SK-N-SH (cell line): ENCODE data around the gene TSPAN15. TPM values are rescaled to one million over a fixed set of nuclear protein-coding genes. Genes with fewer than 3 reads are reported as not detected.

Experiments
- CTCF ChIA-PET: fragments of 300-600, 350-600 bp; formaldehyde crosslinking; extraction: SDS; loops from one replicate; lab custom pipeline; 2021; lab: Yijun Ruan, JAX
- POLR2A ChIA-PET: fragments of 350-600 bp; sonication (Branson Sonifier 250); formaldehyde crosslinking; extraction: SDS; loops from one replicate; lab custom pipeline; 2020; ENCODE audit warnings: antibody characterized with exemption, inconsistent platforms; lab: Yijun Ruan, JAX
- DNase-seq: peaks from one replicate; pipeline ENCODE4 v3.0.0; 2012
- H2AFZ ChIP-seq: fragments of 200-600 bp; sonication (generic); 2 replicates; pipeline ENCODE4 v1.8.1; 2016; ENCODE audit warnings: antibody characterized with exemption, mild to moderate bottlenecking, low read depth
- H3F3A ChIP-seq: fragments of 200-600 bp; sonication (generic); replicated peaks from 2 replicates; pipeline ENCODE3; 2016; ENCODE audit warnings: antibody characterized with exemption, mild to moderate bottlenecking; ENCODE audit not compliant: insufficient read depth
- H3K27ac ChIP-seq, 2 experiments: fragments of 200-500 bp in 1 of 2; fragments of 200-600 bp in 1 of 2; sonication (Bioruptor generic) in 1 of 2; sonication (generic), shearing (Covaris generic) in 1 of 2; 2 replicates each; pipeline versions ENCODE4 v1.5.1 to v1.6.1; 2014 to 2016; ENCODE audit warnings: low read depth in 2 of 2, inconsistent platforms in 1 of 2, low read length in 1 of 2, mild to moderate bottlenecking in 1 of 2, mixed read lengths in 1 of 2
- H3K27me3 ChIP-seq: fragments of 200-600 bp; sonication (generic), shearing (Covaris generic); 2 replicates; pipeline ENCODE4 v1.6.1; 2016; ENCODE audit warnings: mixed run types; ENCODE audit not compliant: insufficient read depth
- H3K36me3 ChIP-seq, 2 experiments: fragments of 200-500 bp in 1 of 2; fragments of 200-600 bp in 1 of 2; sonication (Bioruptor generic) in 1 of 2; sonication (generic) in 1 of 2; replicated peaks in 1 of 2; 2 replicates each; pipeline versions ENCODE3 to v1.5.1; 2014 to 2016; ENCODE audit warnings: low read length in 1 of 2, mild to moderate bottlenecking in 1 of 2; ENCODE audit not compliant: insufficient read depth in 2 of 2, control insufficient read depth in 1 of 2
- H3K4me1 ChIP-seq, 2 experiments: fragments of 200-500 bp in 1 of 2; fragments of 200-600 bp in 1 of 2; sonication (Bioruptor generic) in 1 of 2; sonication (generic), shearing (Covaris generic) in 1 of 2; 2 replicates each; pipeline versions ENCODE4 v1.5.1 to v1.6.1; 2014 to 2016; ENCODE audit warnings: low read depth in 1 of 2, low read length in 1 of 2, mixed run types in 1 of 2; ENCODE audit not compliant: insufficient read depth in 2 of 2, control insufficient read depth in 1 of 2
- H3K4me2 ChIP-seq: fragments of 200-600 bp; sonication (generic), shearing (Covaris generic); 2 replicates; pipeline ENCODE4 v1.6.1; 2017; ENCODE audit warnings: mixed run types
- H3K4me3 ChIP-seq, 2 experiments: fragments of 200-500 bp in 1 of 2; fragments of 200-600 bp in 1 of 2; sonication (Bioruptor generic) in 1 of 2; sonication (generic), shearing (Covaris generic) in 1 of 2; 2 replicates each; pipeline versions ENCODE4 v1.5.1 to v1.8.1; 2014 to 2016; ENCODE audit warnings: low read depth in 2 of 2, inconsistent platforms in 1 of 2, low read length in 1 of 2, mild to moderate bottlenecking in 1 of 2, mixed read lengths in 1 of 2, moderate library complexity in 1 of 2
- H3K79me2 ChIP-seq: fragments of 200-600 bp; sonication (generic); 2 replicates; pipeline ENCODE4 v1.8.1; 2017; ENCODE audit warnings: mild to moderate bottlenecking; ENCODE audit not compliant: insufficient read depth
- H3K9ac ChIP-seq: fragments of 200-600 bp; sonication (generic); 2 replicates; pipeline ENCODE4 v1.6.1; 2017; ENCODE audit warnings: mixed run types
- H3K9me2 ChIP-seq: fragments of 200-600 bp; sonication (generic); 2 replicates; pipeline ENCODE4 v1.6.1; 2017; ENCODE audit warnings: mixed run types
- H3K9me3 ChIP-seq: fragments of 200-600 bp; sonication (generic); 2 replicates; pipeline ENCODE4 v1.6.1; 2017; ENCODE audit warnings: mixed run types, mild to moderate bottlenecking, moderate library complexity
- H4K20me1 ChIP-seq: fragments of 200-600 bp; sonication (generic); 2 replicates; pipeline ENCODE4 v1.6.1; 2017; ENCODE audit warnings: mild to moderate bottlenecking, mixed run types; ENCODE audit not compliant: insufficient read depth
- ELF1 ChIP-seq: IDR thresholded peaks from 2 replicates; pipeline ENCODE4 v1.4.0; 2012
- EP300 ChIP-seq, 2 experiments: IDR thresholded peaks; 2 replicates each; pipeline versions ENCODE4 v1.4.0 to v1.6.1; 2012; ENCODE audit warnings: borderline replicate concordance in 1 of 2, low read depth in 1 of 2, low read length in 1 of 2
- EZH2phosphoT487 ChIP-seq: fragments of 200-600 bp; sonication (generic); IDR thresholded peaks from 2 replicates; pipeline ENCODE4 v1.6.1; 2017; ENCODE audit warnings: low read depth, mixed run types, mild to moderate bottlenecking, antibody characterized with exemption, moderate library complexity, borderline replicate concordance
- FOSL2 ChIP-seq: IDR thresholded peaks from 2 replicates; pipeline ENCODE4 v1.4.0; 2012; ENCODE audit warnings: low read depth, mild to moderate bottlenecking, moderate library complexity, borderline replicate concordance
- GABPA ChIP-seq: IDR thresholded peaks from 2 replicates; pipeline ENCODE4 v1.4.0; 2012; ENCODE audit warnings: low read depth, mild to moderate bottlenecking
- MXI1 ChIP-seq: IDR thresholded peaks from 2 replicates; pipeline ENCODE4 v1.6.1; 2012; ENCODE audit warnings: mild to moderate bottlenecking, low read depth, low read length, improper control_type of control experiment
- NRF1 ChIP-seq: IDR thresholded peaks from 2 replicates; pipeline ENCODE4 v1.6.1; 2012; ENCODE audit warnings: low read depth, mild to moderate bottlenecking, low read length
- POLR2AphosphoS5 ChIP-seq: IDR thresholded peaks from 2 replicates; pipeline ENCODE4 v1.6.1; 2012; ENCODE audit warnings: low read depth, low read length
- RCOR1 ChIP-seq: fragments of 150-350 bp; IDR thresholded peaks from 2 replicates; pipeline ENCODE4 v1.6.1; 2017; ENCODE audit warnings: antibody characterized with exemption, low read length
- RFX5 ChIP-seq: IDR thresholded peaks from 2 replicates; pipeline ENCODE4 v1.6.1; 2012; ENCODE audit warnings: mild to moderate bottlenecking, improper control_type of control experiment, low read length
- SIN3A ChIP-seq: IDR thresholded peaks from 2 replicates; pipeline ENCODE4 v1.6.1; 2012; ENCODE audit warnings: low read depth, mild to moderate bottlenecking, low read length, moderate library complexity, borderline replicate concordance
- SMC3 ChIP-seq: IDR thresholded peaks from 2 replicates; pipeline ENCODE4 v1.6.1; 2012; ENCODE audit warnings: low read depth, low read length, improper control_type of control experiment
- TCF12 ChIP-seq: IDR thresholded peaks from 2 replicates; pipeline ENCODE4 v1.4.0; 2012
- TEAD4 ChIP-seq: IDR thresholded peaks from 2 replicates; pipeline ENCODE4 v1.4.0; 2012; ENCODE audit warnings: mild to moderate bottlenecking, borderline replicate concordance; ENCODE audit not compliant: insufficient read depth
- WGBS: methylation state at CpG from one replicate; pipeline ENCODE4 v1.1.6; 2017; ENCODE audit warnings: low lambda C conversion rate; 5-methylcytosine and 5-hydroxymethylcytosine counted together
- polyA plus RNA-seq, 3 experiments: library from polyadenylated mRNA; depleted of rRNA; stranded (reverse); fragments of >200 nt; gene quantifications; 2 replicates each; pipeline ENCODE4 v1.2.3, GENCODE V29; 2012
- TF ChIP-seq, protein P1 (sequence below): IDR thresholded peaks from 2 replicates; pipeline ENCODE4; 2012
- TF ChIP-seq, protein P2 (sequence below): IDR thresholded peaks from 2 replicates; pipeline ENCODE4 v1.4.0; 2012; ENCODE audit warnings: low read depth, borderline replicate concordance
- TF ChIP-seq, protein P3 (sequence below): fragments of 150-350 bp; IDR thresholded peaks from 2 replicates; pipeline ENCODE4 v1.6.1; 2017; ENCODE audit warnings: antibody characterized with exemption, low read length, low read depth, borderline replicate concordance
- TF ChIP-seq, protein P4 (sequence below): IDR thresholded peaks from 2 replicates; pipeline ENCODE4 v1.4.0; 2012; ENCODE audit warnings: low read depth, borderline replicate concordance

The TSPAN15 gene
- polyA plus RNA-seq, 1 of the 3 experiments (the other 2 are of a cell fraction), result 8.5 TPM

DNA sequence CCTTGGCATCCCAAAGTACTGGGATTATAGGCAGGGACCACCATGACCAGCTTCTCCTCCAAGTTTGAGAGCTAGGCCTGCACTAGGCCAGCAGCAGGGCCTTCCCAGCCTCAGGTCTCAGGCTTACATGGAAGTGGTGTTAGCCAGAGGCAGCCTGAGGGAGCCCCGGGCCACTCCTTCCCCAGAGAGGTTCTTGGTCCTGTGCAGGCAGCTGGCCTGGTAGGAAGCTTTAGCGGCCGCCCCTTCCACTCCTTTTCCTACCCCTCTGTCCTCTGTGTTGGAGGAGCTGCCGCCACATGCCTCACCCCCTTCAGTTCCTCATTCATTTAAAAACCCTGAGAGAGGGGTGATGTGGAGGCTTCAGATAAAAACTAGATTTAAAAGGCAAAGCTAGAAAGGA, 40.3 kb downstream of the TSPAN15 start:
- CTCF ChIA-PET, result interaction anchor here (0.6 to 2.3 kb wide), 7 partner anchors 14 to 309 kb away, joined by 3 to 10 read pairs (median 3); no protein-coding TSS in a partner anchor
- no peak for TF ChIP-seq SIN3A
- TF ChIP-seq, protein P1, sequence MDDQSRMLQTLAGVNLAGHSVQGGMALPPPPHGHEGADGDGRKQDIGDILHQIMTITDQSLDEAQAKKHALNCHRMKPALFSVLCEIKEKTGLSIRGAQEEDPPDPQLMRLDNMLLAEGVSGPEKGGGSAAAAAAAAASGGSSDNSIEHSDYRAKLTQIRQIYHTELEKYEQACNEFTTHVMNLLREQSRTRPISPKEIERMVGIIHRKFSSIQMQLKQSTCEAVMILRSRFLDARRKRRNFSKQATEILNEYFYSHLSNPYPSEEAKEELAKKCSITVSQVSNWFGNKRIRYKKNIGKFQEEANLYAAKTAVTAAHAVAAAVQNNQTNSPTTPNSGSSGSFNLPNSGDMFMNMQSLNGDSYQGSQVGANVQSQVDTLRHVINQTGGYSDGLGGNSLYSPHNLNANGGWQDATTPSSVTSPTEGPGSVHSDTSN, result no peak
- no peak for TF ChIP-seq EP300 (IDR thresholded peaks at IDR 0.05; ENCODE audit: borderline replicate concordance in 1 of 2, low read depth in 1 of 2, low read length in 1 of 2)
- TF ChIP-seq POLR2AphosphoS5, result no peak
- no peak for TF ChIP-seq SMC3
- TF ChIP-seq ELF1, result no peak
- TF ChIP-seq RFX5, result no peak
- TF ChIP-seq RCOR1, result no peak
- no peak for TF ChIP-seq NRF1
- TF ChIP-seq MXI1, result no peak
- TF ChIP-seq, protein P2, sequence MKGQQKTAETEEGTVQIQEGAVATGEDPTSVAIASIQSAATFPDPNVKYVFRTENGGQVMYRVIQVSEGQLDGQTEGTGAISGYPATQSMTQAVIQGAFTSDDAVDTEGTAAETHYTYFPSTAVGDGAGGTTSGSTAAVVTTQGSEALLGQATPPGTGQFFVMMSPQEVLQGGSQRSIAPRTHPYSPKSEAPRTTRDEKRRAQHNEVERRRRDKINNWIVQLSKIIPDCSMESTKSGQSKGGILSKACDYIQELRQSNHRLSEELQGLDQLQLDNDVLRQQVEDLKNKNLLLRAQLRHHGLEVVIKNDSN, result no peak
- no peak for TF ChIP-seq TCF12
- TF ChIP-seq, protein P3, sequence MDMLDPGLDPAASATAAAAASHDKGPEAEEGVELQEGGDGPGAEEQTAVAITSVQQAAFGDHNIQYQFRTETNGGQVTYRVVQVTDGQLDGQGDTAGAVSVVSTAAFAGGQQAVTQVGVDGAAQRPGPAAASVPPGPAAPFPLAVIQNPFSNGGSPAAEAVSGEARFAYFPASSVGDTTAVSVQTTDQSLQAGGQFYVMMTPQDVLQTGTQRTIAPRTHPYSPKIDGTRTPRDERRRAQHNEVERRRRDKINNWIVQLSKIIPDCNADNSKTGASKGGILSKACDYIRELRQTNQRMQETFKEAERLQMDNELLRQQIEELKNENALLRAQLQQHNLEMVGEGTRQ, result no peak
- TF ChIP-seq, protein P4, sequence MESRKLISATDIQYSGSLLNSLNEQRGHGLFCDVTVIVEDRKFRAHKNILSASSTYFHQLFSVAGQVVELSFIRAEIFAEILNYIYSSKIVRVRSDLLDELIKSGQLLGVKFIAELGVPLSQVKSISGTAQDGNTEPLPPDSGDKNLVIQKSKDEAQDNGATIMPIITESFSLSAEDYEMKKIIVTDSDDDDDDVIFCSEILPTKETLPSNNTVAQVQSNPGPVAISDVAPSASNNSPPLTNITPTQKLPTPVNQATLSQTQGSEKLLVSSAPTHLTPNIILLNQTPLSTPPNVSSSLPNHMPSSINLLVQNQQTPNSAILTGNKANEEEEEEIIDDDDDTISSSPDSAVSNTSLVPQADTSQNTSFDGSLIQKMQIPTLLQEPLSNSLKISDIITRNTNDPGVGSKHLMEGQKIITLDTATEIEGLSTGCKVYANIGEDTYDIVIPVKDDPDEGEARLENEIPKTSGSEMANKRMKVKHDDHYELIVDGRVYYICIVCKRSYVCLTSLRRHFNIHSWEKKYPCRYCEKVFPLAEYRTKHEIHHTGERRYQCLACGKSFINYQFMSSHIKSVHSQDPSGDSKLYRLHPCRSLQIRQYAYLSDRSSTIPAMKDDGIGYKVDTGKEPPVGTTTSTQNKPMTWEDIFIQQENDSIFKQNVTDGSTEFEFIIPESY, result no peak
- no peak for TF ChIP-seq EZH2phosphoT487
- TF ChIP-seq TEAD4, result no peak
- no peak for TF ChIP-seq FOSL2
- TF ChIP-seq GABPA, result no peak
- TF ChIP-seq, all 33 proteins: peak for 0
- H3K27ac ChIP-seq, result no peak overlapping the region
- no peaks in the 10 kb centered on the region for H3K9me2 ChIP-seq
- H2AFZ ChIP-seq, result no peak overlapping the region
- POLR2A ChIA-PET, result no interaction called here
- no peaks in the 10 kb centered on the region for H4K20me1 ChIP-seq
- H3K27me3 ChIP-seq, result no peaks in the 10 kb centered on the region
- no peaks in the 10 kb centered on the region for H3K79me2 ChIP-seq
- H3K9me3 ChIP-seq, result no peaks in the 10 kb centered on the region
- no peak overlapping the region for H3K4me3 ChIP-seq
- H3K4me1 ChIP-seq, result peaks cover 0 to 25% of the 10 kb centered on the region in 2 experiments; a peak in 1 of 4 replicates
- H3K36me3 ChIP-seq, result no peaks in the 10 kb centered on the region
- 79% methylated on average over 4 of the region's 4 CpGs for WGBS
- H3K9ac ChIP-seq, result no peak overlapping the region
- DNase-seq, result no peak
- H3F3A ChIP-seq, result no peaks in the 10 kb centered on the region
- no peak overlapping the region for H3K4me2 ChIP-seq
